Adipocyte (in vitro differentiated cells): ENCODE measurements around the gene PLCL2.

Experiments
- DNase-seq: peaks from one replicate; pipeline ENCODE4 v3.0.0-alpha.2; 2015; ENCODE audit warnings: low read depth
- H3K27me3 ChIP-seq: replicated peaks from 2 replicates; pipeline ENCODE4 v1.7.0; 2013; ENCODE audit warnings: mild to moderate bottlenecking, low read length, moderate library complexity; ENCODE audit not compliant: control insufficient read depth, insufficient read depth
- H3K36me3 ChIP-seq: 2 replicates; pipeline ENCODE4 v1.7.0; 2013; ENCODE audit warnings: low read length, mild to moderate bottlenecking, moderate library complexity; ENCODE audit not compliant: control insufficient read depth, insufficient read depth, severe bottlenecking
- H3K4me1 ChIP-seq: 2 replicates; pipeline ENCODE4 v1.7.0; 2013; ENCODE audit warnings: mild to moderate bottlenecking, low read length, moderate library complexity; ENCODE audit not compliant: control insufficient read depth, insufficient read depth
- H3K4me3 ChIP-seq: 2 replicates; pipeline ENCODE4 v1.7.0; 2013; ENCODE audit warnings: mild to moderate bottlenecking, low read length, moderate library complexity
- H3K9ac ChIP-seq: 2 replicates; pipeline ENCODE4 v1.7.0; 2013; ENCODE audit warnings: mild to moderate bottlenecking, low read length, moderate library complexity
- H3K9me3 ChIP-seq: 2 replicates; pipeline ENCODE4 v1.7.0; 2013; ENCODE audit warnings: mild to moderate bottlenecking, low read length, moderate library complexity; ENCODE audit not compliant: control insufficient read depth

The PLCL2 gene

DNA sequence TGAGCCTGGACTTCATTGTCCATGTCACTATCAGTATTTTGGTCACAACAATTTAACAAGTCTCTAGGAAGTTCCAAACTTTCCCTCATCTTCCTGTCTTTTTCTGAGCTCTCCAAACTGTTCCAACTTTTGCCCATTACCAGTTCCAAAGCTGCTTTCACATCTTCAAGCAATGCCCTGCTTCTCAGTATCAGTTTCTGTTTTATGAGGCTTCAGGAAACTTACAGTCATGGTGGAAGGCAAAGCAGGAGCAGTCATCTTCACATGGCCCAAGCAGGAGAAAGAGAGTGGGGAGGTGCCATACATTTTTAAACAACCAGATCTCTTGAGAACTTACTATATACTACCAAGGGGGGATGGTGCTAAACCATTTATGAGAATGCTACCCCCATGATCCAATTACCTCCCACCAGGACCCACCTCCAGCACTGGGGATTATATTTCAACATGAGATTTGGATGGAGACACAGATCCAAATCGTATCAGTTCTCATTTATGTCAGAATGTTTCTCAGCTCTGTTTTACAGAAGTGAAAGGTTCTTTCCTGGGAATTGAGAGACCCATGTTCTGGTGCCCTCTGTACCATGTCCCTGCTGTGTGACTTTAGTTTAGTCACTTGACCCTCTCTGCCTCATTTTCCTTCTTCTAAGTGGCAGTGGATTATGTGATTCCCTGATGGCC lies 169.7 kb downstream of the PLCL2 start:
- no peaks in the 10 kb centered on the region for H3K27me3 ChIP-seq
- no peaks in the 10 kb centered on the region for H3K36me3 ChIP-seq
- no peak for DNase-seq
- H3K9me3 ChIP-seq, result no peaks in the 10 kb centered on the region
- H3K9ac ChIP-seq, result no peak overlapping the region
- no peak overlapping the region for H3K4me3 ChIP-seq
- peaks cover 32% of the 10 kb centered on the region for H3K4me1 ChIP-seq

DNA sequence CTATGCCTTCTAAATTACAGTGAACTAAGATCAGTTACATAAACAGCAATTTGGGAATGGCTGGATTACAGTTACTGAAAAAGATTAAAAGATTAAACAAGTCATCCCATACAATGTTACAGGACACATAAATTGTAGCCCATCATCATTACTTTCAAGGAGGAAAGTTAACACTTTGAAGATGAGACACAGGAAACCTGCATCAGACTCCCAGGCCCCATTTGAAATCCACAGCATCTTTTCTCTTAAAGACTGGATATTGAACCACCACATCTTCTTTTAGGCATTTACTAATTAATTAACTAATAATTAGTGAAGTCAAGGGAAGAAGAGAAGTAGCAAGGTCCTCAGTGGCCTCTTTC lies 170.2 kb downstream of the PLCL2 start:
- Histone ChIP-seq H3K36me3 (no peaks in the 10 kb centered on the region), H3K9ac (no peak overlapping the region), H3K27me3 (no peaks in the 10 kb centered on the region), H3K4me1 (peaks cover 30% of the 10 kb centered on the region), H3K4me3 (no peak overlapping the region), H3K9me3 (no peaks in the 10 kb centered on the region)
- DNase-seq, result no peak

DNA sequence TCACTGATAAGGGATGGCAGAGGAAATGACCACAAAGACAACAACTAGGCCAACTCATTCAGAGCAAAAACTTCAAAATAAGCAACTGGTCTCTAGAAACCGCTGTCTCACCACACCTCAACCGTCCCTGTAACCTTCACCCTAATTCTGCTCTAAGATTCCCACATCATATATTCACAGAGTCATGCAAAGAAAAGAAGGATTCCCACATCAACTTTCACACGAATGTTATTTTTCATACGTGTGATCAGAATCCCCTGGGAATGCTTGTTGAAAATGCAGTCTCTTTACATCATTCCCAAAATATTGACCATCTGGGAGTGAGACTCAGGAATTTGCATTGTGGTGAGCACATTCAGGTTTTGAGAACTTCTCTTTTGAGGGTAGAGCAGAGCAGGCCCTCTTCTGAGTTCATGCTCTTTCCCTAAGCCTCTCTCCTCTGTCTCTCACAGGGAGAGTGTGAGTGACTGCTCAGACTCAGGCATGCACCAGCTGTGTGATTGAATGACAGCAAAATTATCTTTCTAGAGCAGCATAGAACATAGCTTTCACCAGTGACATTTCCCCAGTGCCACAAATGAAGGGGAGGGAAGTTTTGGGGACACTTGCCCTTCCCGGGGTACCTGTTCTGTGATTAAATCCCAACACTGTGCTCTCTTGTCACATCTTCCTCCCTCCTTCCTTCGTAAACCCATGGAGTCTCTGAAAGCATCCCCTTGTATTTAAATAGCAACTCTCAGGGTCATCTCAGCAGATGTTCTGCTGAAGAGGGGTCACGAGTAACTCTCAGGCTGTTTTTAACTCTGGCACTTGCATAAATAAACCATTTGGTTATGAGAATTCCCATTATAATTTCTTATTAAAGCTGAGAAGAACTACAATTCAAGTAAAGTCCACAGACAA lies 170.9 kb downstream of the PLCL2 start:
- Histone ChIP-seq H3K36me3 (no peaks in the 10 kb centered on the region), H3K9ac (no peak overlapping the region), H3K9me3 (no peaks in the 10 kb centered on the region), H3K4me1 (peaks cover 23% of the 10 kb centered on the region), H3K4me3 (no peak overlapping the region), H3K27me3 (no peaks in the 10 kb centered on the region)
- DNase-seq, result peak; percentile 57

DNA sequence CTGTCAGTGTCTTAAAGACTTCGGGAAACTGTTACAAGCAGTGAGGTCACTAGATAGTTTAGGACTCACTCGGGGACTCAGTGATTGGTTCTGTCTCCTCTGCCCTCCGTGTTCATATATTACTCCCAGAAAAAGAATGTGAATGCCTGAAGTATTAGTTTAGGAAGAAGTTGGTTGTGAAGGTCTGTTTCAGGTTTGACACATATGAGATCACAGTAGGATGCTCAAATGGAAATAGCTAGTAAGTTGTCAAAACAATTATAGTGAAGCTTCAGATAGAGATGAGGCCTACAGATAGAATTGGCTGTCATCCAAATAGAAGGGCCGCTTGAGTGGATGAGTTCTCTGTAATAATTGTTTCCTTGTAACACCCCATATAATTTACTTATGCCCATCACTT lies 172.6 kb downstream of the PLCL2 start:
- Histone ChIP-seq H3K27me3 (no peaks in the 10 kb centered on the region), H3K4me3 (peak overlapping the region; percentile 28), H3K9ac (no peak overlapping the region), H3K9me3 (no peaks in the 10 kb centered on the region), H3K4me1 (peaks cover 22% of the 10 kb centered on the region), H3K36me3 (no peaks in the 10 kb centered on the region)
- peak; percentile 58 for DNase-seq

DNA sequence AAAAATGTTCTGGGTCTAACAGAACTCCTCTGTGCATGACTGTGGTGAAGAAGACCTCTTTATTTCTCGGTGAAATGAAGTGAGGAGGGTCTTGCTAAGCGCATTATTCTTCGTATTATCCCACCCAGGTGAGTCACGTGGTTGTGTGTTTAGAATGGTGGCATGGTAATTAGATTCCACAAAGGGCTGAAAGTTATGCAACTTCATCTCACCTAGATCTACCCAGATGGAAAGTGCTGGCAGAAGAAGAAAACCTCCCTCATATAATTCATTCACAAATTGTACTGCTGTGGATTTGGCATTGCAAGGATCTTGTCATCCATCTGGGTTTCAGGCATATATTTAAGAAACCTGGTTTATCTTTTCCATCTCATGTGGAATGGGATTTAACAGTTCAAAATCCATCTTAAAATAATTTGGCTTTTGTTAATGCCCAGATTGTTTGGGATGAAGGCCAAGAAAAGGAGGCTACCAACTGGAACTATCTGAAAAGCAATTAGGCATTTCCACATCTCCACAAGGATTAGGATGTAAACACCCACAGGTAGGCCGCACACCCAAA lies 175.3 kb downstream of the PLCL2 start:
- H3K36me3 ChIP-seq, result no peaks in the 10 kb centered on the region
- H3K9ac ChIP-seq, result no peak overlapping the region
- no peak for DNase-seq
- no peak overlapping the region for H3K4me3 ChIP-seq
- peaks cover 22% of the 10 kb centered on the region for H3K4me1 ChIP-seq
- H3K27me3 ChIP-seq, result no peaks in the 10 kb centered on the region
- no peaks in the 10 kb centered on the region for H3K9me3 ChIP-seq

DNA sequence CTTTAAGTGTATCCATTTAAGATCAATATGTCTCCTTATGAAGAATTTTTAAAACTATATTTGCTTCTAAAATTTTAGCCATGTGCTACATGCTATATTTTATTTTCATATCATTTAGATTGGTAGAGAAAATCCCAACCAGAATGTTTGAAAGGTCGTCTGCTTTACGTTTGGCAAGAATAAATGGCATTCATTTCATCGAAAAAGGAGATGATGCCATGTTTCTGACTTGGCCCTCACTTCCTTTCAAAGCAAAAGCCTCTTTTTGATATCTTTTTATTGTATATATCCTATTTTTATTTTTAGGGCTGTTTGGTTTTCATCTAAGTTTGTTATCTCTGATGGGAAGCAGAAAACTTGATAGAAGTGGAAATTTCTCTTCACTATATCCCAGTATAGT lies 176.2 kb downstream of the PLCL2 start:
- DNase-seq, result no peak
- Histone ChIP-seq H3K9me3 (no peaks in the 10 kb centered on the region), H3K9ac (no peak overlapping the region), H3K4me1 (peaks cover 12% of the 10 kb centered on the region), H3K27me3 (no peaks in the 10 kb centered on the region), H3K4me3 (no peak overlapping the region), H3K36me3 (no peaks in the 10 kb centered on the region)

DNA sequence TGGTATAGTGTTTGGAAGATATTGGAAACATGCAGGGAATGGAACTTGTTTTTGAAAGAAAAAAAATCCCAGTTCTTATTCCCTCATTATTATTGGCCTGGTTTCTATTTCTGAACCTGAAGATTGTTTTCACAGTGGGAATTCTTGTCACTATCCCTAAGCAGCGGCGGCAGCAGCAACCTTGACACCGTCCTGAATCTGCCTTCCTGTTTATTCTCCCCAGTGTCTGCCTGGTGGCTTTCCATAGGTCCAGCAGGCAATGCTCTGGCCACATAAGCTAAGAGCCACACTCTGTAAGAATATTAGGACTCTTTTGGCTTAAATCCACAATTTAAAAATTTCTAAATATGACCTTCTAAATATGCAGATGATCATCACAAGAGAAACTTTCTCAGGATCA lies 178.0 kb downstream of the PLCL2 start:
- no peak for DNase-seq
- H3K4me1 ChIP-seq, result no peaks in the 10 kb centered on the region
- no peak overlapping the region for H3K9ac ChIP-seq
- H3K9me3 ChIP-seq, result no peaks in the 10 kb centered on the region
- H3K27me3 ChIP-seq, result no peaks in the 10 kb centered on the region
- H3K36me3 ChIP-seq, result no peaks in the 10 kb centered on the region
- H3K4me3 ChIP-seq, result no peak overlapping the region

DNA sequence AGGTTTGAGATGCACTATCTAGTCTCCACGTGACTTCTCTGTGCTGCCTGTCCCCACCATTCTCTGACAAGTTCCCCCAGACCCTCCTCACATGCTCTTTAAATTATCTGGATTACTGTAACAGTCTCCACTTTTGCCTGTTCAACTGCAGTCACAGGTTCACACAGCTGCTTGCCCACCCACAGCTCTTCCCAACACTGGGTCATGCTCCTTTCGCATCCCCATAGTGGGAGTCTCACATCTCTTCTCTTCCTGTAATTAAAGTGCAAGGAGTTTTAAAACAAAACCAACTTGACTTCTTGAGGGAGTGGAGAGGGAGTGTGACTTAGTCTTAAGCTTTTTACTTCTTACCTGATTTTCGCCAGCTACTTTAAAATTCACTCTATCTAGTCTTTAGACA lies 178.8 kb downstream of the PLCL2 start:
- DNase-seq, result no peak
- H3K4me1 ChIP-seq, result no peaks in the 10 kb centered on the region
- H3K9ac ChIP-seq, result no peak overlapping the region
- peaks cover 7% of the 10 kb centered on the region for H3K36me3 ChIP-seq
- no peak overlapping the region for H3K4me3 ChIP-seq
- H3K27me3 ChIP-seq, result no peaks in the 10 kb centered on the region
- no peaks in the 10 kb centered on the region for H3K9me3 ChIP-seq

DNA sequence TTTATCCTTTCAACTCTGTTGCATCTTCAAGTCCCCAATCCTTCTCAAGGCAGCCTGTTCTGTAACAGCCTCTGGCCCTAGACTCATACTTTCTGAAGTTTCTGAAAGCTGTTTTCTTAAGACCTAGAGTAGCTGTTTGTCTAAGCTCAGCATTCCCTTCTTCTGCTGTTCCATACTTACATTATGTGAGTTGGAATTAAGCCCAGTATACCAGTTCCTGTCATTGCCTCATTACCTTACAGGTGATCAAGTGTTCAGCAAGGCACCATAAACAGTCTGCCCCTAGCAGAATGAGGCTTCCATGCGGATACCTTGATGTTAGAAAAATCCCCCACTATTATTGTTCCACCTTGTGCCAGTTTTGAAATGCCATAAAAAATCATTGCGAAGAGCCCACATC lies 180.6 kb downstream of the PLCL2 start:
- peaks cover 21% of the 10 kb centered on the region for H3K36me3 ChIP-seq
- H3K4me3 ChIP-seq, result no peak overlapping the region
- DNase-seq, result no peak

DNA sequence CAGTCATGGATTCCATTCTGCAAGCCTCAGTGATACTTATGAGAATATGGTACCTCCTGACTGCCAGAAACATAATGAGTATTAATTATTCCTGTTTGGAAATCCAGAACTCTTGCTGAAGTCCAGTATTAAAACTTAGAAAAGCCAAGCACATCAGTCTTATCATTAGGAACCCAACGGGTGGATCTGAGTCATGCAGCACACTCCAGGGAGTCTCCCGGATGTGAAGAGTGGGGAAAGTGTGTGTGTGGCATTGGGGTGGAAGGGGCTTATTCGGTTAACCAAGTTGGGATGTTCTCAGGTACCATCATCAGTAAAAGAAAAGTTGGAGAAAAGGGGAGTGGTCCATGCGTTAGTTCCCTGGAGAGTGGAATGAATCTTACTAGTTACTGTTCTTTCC lies 181.1 kb downstream of the PLCL2 start:
- peaks cover 7% of the 10 kb centered on the region for H3K4me1 ChIP-seq
- H3K4me3 ChIP-seq, result no peak overlapping the region
- DNase-seq, result no peak
- no peaks in the 10 kb centered on the region for H3K27me3 ChIP-seq
- peaks cover 21% of the 10 kb centered on the region for H3K36me3 ChIP-seq
- no peaks in the 10 kb centered on the region for H3K9me3 ChIP-seq
- no peak overlapping the region for H3K9ac ChIP-seq

More for the DNA sequence above, 180.6 kb downstream of the PLCL2 start:
- H3K27me3 ChIP-seq, result no peaks in the 10 kb centered on the region
- no peaks in the 10 kb centered on the region for H3K9me3 ChIP-seq
- H3K9ac ChIP-seq, result no peak overlapping the region
- peaks cover 2% of the 10 kb centered on the region for H3K4me1 ChIP-seq

DNA sequence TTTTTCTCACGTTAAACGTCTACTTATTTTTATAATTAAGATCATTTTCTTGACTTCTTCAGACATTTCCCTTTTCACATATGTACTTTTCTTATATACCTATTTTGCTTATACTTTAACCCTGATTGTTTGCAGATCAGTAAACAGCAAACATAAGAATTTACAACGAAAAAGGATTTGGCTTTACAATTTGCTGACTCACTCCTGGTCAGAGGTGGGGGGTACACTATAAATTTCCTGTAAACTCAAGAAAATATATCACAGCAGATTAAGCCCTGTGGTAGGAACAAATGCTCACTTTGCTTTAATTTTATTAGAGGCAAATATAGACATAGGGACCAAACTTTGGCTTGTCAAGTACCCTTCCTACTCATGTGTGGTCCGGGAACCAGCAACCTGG lies 185.0 kb downstream of the PLCL2 start:
- H3K9ac ChIP-seq, result no peak overlapping the region
- H3K9me3 ChIP-seq, result no peaks in the 10 kb centered on the region
- no peak overlapping the region for H3K4me3 ChIP-seq
- DNase-seq, result no peak
- peaks cover 21% of the 10 kb centered on the region for H3K36me3 ChIP-seq
- no peaks in the 10 kb centered on the region for H3K27me3 ChIP-seq
- H3K4me1 ChIP-seq, result peaks cover 10% of the 10 kb centered on the region
